GM19025 (cell line): ENCODE results near the gene RTN4.

Experiments
- ATAC-seq: cut with Tn5 transposase; IDR thresholded peaks from one replicate; pipeline ENCODE4 v1.9.1; 2021; ENCODE audit warnings: mild to moderate bottlenecking, low read depth, moderate library complexity; ENCODE audit not compliant: unreplicated experiment

The RTN4 gene

GRCh38 chr2:54979321-54980044 lies 70.8 kb downstream of the RTN4 start:
- no peak for ATAC-seq

DNA sequence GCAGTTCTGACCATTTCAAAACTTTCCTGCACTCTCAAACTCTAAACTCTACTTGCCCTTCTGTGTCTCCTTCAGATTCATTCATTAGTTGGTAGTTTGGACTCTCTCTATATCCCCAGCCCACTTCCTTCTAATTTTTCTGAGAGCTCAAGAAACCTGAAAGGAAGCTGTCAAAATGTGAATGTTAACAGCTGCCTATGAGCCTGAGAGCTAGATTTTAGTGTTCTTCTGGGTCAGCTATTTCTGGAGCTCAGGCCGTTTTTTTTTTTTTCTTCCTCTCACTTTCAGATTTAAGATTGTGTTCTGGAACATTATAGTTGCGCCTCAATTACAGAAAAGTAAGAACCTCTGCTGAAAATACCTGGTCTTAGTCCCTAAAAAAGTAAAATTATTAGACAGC lies 73.1 kb downstream of the RTN4 start:
- ATAC-seq: peak; percentile 87

- ATAC-seq: no peak
These were observed 74.4 kb downstream of the RTN4 start for GRCh38 chr2:54975598-54976492.

GRCh38 chr2:54975175-54975574 lies 75.1 kb downstream of the RTN4 start:
- no peak for ATAC-seq

- no peak for ATAC-seq
These were observed 80.3 kb downstream of the RTN4 start for GRCh38 chr2:54969940-54970338.

- ATAC-seq: no peak
These were observed 80.8 kb downstream of the RTN4 start for GRCh38 chr2:54969295-54969939.

GRCh38 chr2:54968561-54969218 lies 81.6 kb downstream of the RTN4 start:
- no peak for ATAC-seq

- no peak for ATAC-seq
These were observed 82.4 kb downstream of the RTN4 start for GRCh38 chr2:54967759-54968365.

- ATAC-seq: no peak
These were observed 83.0 kb downstream of the RTN4 start for GRCh38 chr2:54967269-54967668.

GRCh38 chr2:54966837-54967236 lies 83.4 kb downstream of the RTN4 start:
- no peak for ATAC-seq

GRCh38 chr2:54966165-54966832 lies 84.0 kb downstream of the RTN4 start:
- no peak for ATAC-seq

- ATAC-seq: no peak
These were observed 84.8 kb downstream of the RTN4 start for GRCh38 chr2:54965425-54965824.

DNA sequence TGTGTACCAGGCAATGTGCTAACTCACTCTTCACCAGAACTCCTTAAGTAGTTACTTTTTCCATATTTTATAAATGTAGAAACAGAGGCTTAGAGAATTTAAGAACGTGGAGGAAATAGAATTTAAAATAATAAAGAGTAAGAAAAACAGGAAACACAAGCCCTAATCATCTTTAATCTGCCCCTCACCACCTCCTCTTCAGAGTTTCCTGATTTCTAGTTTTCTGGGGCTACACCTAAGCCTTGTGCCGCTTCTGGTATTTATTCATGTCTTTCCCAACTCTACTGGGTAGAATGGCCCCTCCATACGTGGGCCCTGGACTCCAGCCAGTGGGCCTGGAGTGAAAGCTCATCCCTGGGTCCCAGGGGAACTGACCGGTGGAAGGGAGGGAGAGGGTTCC lies 85.4 kb downstream of the RTN4 start:
- ATAC-seq: no peak

GRCh38 chr2:54964271-54964670 lies 86.0 kb downstream of the RTN4 start:
- no peak for ATAC-seq

- no peak for ATAC-seq
These were observed 86.8 kb downstream of the RTN4 start for GRCh38 chr2:54963476-54963875.

DNA sequence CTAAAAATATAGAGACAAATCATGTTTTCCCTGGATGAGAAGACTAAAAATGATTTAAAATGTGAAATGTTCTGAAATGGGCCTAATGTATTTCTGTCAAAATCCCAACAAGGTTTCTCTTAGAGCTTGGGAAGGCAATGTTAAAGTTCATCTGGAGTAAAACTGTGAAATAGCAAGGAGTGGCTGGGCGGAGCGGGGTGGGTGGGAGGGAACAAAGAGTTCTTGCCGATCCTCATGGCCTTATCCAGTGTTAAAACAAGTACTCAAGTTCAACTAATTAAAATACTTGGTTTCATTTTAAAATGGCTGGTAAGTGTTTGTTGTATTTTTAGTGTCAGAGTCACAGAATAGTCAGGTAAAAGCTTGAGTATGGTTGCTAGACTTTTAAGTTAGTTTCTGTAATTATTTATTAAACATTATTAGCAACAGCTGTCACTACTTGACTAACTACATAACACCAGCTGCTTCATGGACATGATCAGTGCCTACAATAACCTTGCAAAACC lies 87.3 kb downstream of the RTN4 start:
- ATAC-seq: no peak

- ATAC-seq: no peak
These were observed 87.7 kb downstream of the RTN4 start for GRCh38 chr2:54962511-54962910.

- ATAC-seq: no peak
These were observed 90.1 kb downstream of the RTN4 start for GRCh38 chr2:54960164-54960563.

GRCh38 chr2:54958717-54959371 lies 91.4 kb downstream of the RTN4 start:
- ATAC-seq: no peak
